Naive B cell (primary cell): Measurements from ENCODE around the gene PCSK2. TPM values are rescaled to one million over a fixed set of nuclear protein-coding genes. Genes with fewer than 3 reads are reported as not detected.

Experiments used
- ATAC-seq, 2 donors: fragments of 150-1000 bp; cut with Tn5 transposase; 2 replicates each; pipeline ENCODE4 v1.10.0; 2021; ENCODE audit warnings: low read depth in 2 of 2, mild to moderate bottlenecking in 2 of 2, moderate library complexity in 2 of 2
- DNase-seq: peaks from one replicate; pipeline ENCODE4 v3.0.0; 2022
- H3K27ac Mint-ChIP-seq, 6 donors: one replicate each; pipeline ENCODE4 v1.8.0; 2020 to 2022; ENCODE audit warnings: mild to moderate bottlenecking in 6 of 6, mixed read lengths in 6 of 6, moderate library complexity in 5 of 6, inconsistent platforms in 2 of 6
- H3K27me3 Mint-ChIP-seq, 3 donors: one replicate each; pipeline ENCODE4 v1.8.0; 2021 to 2022; ENCODE audit warnings: mixed read lengths in 3 of 3, mild to moderate bottlenecking in 1 of 3
- H3K36me3 Mint-ChIP-seq, 2 donors: one replicate each; pipeline ENCODE4 v1.8.0; 2020 to 2022; ENCODE audit warnings: mixed read lengths in 2 of 2, inconsistent platforms in 1 of 2, mild to moderate bottlenecking in 1 of 2
- H3K4me1 Mint-ChIP-seq, 3 donors: one replicate each; pipeline ENCODE4 v1.8.0; 2020 to 2022; ENCODE audit warnings: mixed read lengths in 3 of 3, inconsistent platforms in 1 of 3, mild to moderate bottlenecking in 1 of 3, moderate library complexity in 1 of 3
- H3K4me3 Mint-ChIP-seq, 8 donors: one replicate each; pipeline ENCODE4 v1.8.0; 2020 to 2022; ENCODE audit warnings: mild to moderate bottlenecking in 8 of 8, mixed read lengths in 8 of 8, moderate library complexity in 8 of 8, inconsistent platforms in 2 of 8
- H3K9me3 Mint-ChIP-seq, 7 donors: one replicate each; pipeline ENCODE4 v1.8.0; 2020 to 2022; ENCODE audit warnings: mixed read lengths in 7 of 7, mild to moderate bottlenecking in 5 of 7, inconsistent platforms in 2 of 7, moderate library complexity in 1 of 7
- polyA plus RNA-seq, 6 donors: library from polyadenylated mRNA; unstranded; fragments of 300-500 nt; fragmentation: Illumina TruSeq; gene quantifications; one replicate each; pipeline ENCODE4 v1.2.3, GENCODE V29; 2021; ENCODE audit warnings: low read depth in 6 of 6

Gene PCSK2
- polyA plus RNA-seq, 6 donors from 2014 or later, result not detected

DNA sequence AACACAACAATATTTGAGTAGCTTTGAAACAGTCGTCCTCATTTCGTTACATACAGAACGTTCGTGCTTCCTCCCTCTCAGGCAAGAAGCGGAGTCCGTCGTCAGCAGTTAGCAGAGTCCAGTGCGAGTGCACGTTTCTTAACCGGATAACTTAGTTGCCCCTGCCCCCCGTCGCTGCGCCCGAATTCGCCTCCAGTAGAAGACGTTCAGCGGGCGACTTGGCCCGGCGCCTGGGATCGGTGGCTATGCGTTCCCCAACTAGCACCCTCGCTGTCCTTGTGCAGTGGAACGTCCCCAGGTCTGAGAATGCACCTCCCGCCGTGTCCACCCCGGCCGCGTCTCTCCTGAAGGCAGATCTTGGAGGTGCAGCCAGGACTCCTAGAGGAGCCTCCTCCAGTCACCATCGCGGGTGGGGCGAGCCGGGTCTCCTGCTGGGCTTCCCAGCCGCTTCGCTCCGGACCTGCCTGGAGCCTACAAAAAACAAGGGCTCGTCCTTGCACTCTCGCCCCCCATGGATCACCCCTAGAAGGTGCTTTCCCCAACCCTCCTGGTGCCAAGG, 910 bp upstream of the PCSK2 start:
- Mint-ChIP-seq H3K4me1 (peaks cover 10 to 15% (median 10%) of the 10 kb centered on the region in 3 donors), H3K36me3 (peaks cover 0 to 23% of the 10 kb centered on the region in 2 donors), H3K27ac (no peak overlapping the region), H3K9me3 (peaks cover 0 to 14% (median 11%) of the 10 kb centered on the region in 7 donors), H3K27me3 (peaks cover 44 to 71% (median 64%) of the 10 kb centered on the region in 3 donors), H3K4me3 (peak overlapping the region in 1 of 8 donors; percentile 64)
- ATAC-seq, result no peak
- no peak for DNase-seq

DNA sequence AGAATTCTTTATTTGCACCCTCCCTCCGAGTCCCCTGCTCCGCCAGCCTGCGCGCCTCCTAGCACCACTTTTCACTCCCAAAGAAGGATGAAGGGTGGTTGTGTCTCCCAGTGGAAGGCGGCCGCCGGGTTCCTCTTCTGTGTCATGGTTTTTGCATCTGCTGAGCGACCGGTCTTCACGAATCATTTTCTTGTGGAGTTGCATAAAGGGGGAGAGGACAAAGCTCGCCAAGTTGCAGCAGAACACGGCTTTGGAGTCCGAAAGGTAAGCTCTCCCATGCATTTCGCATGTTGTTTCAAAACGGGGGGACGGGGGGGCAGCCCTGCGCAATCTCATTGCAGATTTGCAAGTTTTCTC, 357 bp downstream of the PCSK2 start:
- Mint-ChIP-seq H3K36me3 (peaks cover 0 to 23% of the 10 kb centered on the region in 2 donors), H3K4me3 (peak overlapping the region in 1 of 8 donors; percentile 54), H3K27ac (no peak overlapping the region), H3K27me3 (peaks cover 44 to 71% (median 64%) of the 10 kb centered on the region in 3 donors), H3K9me3 (peaks cover 0 to 14% (median 12%) of the 10 kb centered on the region in 7 donors), H3K4me1 (peaks cover 10 to 15% (median 10%) of the 10 kb centered on the region in 3 donors)
- DNase-seq (no peak), ATAC-seq (no peak)

- Mint-ChIP-seq H3K27ac (peak overlapping the region in 1 of 6 donors; percentile 11), H3K36me3 (peaks cover 0 to 23% of the 10 kb centered on the region in 2 donors), H3K9me3 (peaks cover 0 to 14% (median 12%) of the 10 kb centered on the region in 7 donors), H3K27me3 (peaks cover 38 to 67% (median 64%) of the 10 kb centered on the region in 3 donors), H3K4me1 (peaks cover 10 to 15% (median 10%) of the 10 kb centered on the region in 3 donors), H3K4me3 (peak overlapping the region in 4 of 8 donors; percentile 24 to 68 (median 60))
- ATAC-seq, result no peak
- no peak for DNase-seq
Measured at GRCh38 chr20:17227669-17228623, 1.1 kb downstream of the PCSK2 start.

DNA sequence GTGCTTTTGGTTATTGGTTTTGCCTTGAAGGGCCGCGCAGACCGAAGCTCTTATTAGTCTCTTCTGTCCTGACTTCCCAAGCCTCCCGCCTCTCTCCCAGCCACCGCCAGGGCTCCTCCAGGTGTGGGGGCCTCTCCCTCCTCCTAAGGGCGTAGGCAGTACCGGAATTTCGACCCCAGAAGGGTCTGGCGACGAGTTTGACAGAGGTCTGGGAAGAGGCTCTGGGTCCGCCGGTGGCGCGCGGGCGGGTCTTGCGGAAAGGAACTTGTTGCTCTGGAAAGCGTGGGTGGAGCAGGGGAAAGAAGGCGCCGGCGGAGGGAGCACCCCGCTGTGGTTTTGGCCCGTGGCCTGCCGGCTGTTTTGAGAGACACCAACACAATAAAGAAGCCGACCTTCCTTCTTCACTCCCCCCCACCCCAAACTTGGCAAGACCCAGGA, 1.8 kb downstream of the PCSK2 start:
- Mint-ChIP-seq H3K27me3 (peaks cover 38 to 61% (median 60%) of the 10 kb centered on the region in 3 donors), H3K36me3 (peaks cover 0 to 23% of the 10 kb centered on the region in 2 donors)
- no peak for ATAC-seq

GRCh38 chr20:17229256-17229655, 2.4 kb downstream of the PCSK2 start:
- peaks cover 41 to 57% (median 56%) of the 10 kb centered on the region in 3 donors for H3K27me3 Mint-ChIP-seq
- H3K36me3 Mint-ChIP-seq, result peaks cover 0 to 23% of the 10 kb centered on the region in 2 donors
- no peak overlapping the region for H3K27ac Mint-ChIP-seq
- no peak overlapping the region for H3K4me3 Mint-ChIP-seq
- no peak for ATAC-seq
- no peak for DNase-seq
- peaks cover 10 to 15% (median 10%) of the 10 kb centered on the region in 3 donors for H3K4me1 Mint-ChIP-seq
- H3K9me3 Mint-ChIP-seq, result peaks cover 0 to 12% (median 4%) of the 10 kb centered on the region in 7 donors

More for the DNA sequence above, 1.8 kb downstream of the PCSK2 start:
- Mint-ChIP-seq H3K4me3 (peak overlapping the region in 1 of 8 donors; percentile 67), H3K9me3 (peaks cover 0 to 12% (median 7%) of the 10 kb centered on the region in 7 donors), H3K4me1 (peaks cover 10 to 15% (median 10%) of the 10 kb centered on the region in 3 donors), H3K27ac (peak overlapping the region in 1 of 6 donors; percentile 11)
- no peak for DNase-seq

DNA sequence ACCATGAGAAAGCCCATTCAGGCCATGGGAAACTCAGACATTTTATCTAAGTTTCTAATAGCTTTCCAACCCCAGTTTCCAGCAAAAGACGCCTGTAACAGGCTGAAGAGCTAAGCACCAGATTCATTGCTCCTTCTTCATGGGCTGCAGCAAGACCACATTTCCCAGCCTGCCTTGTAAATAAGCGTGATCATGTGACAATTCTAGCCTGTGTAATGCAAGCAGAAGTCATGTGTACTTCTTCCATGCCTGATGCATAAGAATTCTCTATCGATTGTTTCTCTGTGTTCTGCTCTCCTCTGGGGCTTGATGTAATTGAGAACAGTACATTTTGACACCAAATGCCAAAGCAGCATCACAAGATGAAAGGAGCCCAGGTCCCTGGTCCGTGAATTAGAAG, 6.8 kb downstream of the PCSK2 start:
- Mint-ChIP-seq H3K27me3 (peaks cover 12 to 16% (median 14%) of the 10 kb centered on the region in 3 donors), H3K9me3 (peaks cover 0 to 15% (median 2%) of the 10 kb centered on the region in 7 donors), H3K4me3 (no peak overlapping the region), H3K36me3 (no peaks in the 10 kb centered on the region), H3K27ac (no peak overlapping the region), H3K4me1 (no peaks in the 10 kb centered on the region)
- DNase-seq (no peak), ATAC-seq (no peak)

DNA sequence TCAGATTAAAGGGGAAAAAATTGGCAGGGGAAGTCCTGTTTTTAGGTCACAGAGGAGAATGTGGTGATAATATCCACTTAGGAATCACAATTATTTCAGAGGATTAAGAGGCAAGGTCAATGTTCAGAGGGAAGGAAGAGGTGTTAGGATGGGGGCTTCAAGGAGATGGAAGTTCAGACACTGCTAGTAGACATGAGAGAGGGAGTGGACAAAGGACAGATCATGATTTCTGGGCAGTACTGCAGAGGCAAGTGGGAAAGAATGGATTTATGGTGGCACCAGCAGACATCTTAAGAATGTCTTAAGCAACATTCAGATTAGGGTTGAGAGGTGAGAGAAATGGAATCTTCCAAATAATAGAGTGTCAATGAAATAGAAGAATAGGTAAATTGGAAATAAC, 9.9 kb downstream of the PCSK2 start:
- DNase-seq (no peak), ATAC-seq (no peak)
- Mint-ChIP-seq H3K36me3 (no peaks in the 10 kb centered on the region), H3K27ac (no peak overlapping the region), H3K9me3 (peaks cover 0 to 17% (median 4%) of the 10 kb centered on the region in 7 donors), H3K4me3 (no peak overlapping the region), H3K27me3 (peaks cover 0 to 4% (median 0%) of the 10 kb centered on the region in 3 donors), H3K4me1 (no peaks in the 10 kb centered on the region)

- Mint-ChIP-seq H3K4me3 (no peak overlapping the region), H3K27me3 (no peaks in the 10 kb centered on the region), H3K27ac (no peak overlapping the region), H3K36me3 (no peaks in the 10 kb centered on the region), H3K9me3 (peaks cover 0 to 3% (median 0%) of the 10 kb centered on the region in 7 donors), H3K4me1 (no peaks in the 10 kb centered on the region)
- no peak for DNase-seq
- no peak for ATAC-seq
Measured at GRCh38 chr20:17248224-17248623, 21.4 kb downstream of the PCSK2 start.

- Mint-ChIP-seq H3K36me3 (no peaks in the 10 kb centered on the region), H3K27me3 (peaks cover 0 to 4% (median 0%) of the 10 kb centered on the region in 3 donors), H3K9me3 (peaks cover 0 to 9% (median 2%) of the 10 kb centered on the region in 7 donors), H3K4me3 (no peak overlapping the region), H3K4me1 (no peaks in the 10 kb centered on the region), H3K27ac (no peak overlapping the region)
- no peak for DNase-seq
- no peak for ATAC-seq
Measured at GRCh38 chr20:17262786-17263185, 35.9 kb downstream of the PCSK2 start.

DNA sequence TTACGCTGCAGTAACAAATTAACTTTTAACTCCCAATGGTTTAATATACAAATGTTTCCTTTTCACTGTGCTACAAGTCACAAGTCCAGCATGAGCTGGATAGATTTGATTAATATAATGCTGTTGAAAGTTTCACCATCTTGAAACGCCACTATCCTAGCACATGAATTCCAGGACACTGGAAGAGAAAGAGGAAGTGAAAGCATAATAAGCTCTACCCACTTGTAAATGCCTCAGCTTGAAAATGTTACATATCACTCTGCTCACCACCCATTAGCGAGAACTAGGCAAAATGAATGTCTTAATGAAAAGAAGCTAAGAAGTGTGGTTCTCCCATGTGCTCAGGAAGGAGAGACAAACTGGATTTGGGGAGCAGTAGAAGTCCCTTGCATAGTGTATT, 46.9 kb downstream of the PCSK2 start:
- peaks cover 0 to 3% (median 0%) of the 10 kb centered on the region in 3 donors for H3K27me3 Mint-ChIP-seq
- H3K36me3 Mint-ChIP-seq, result no peaks in the 10 kb centered on the region
- no peak for ATAC-seq
- no peaks in the 10 kb centered on the region for H3K4me1 Mint-ChIP-seq
- DNase-seq, result no peak
- no peak overlapping the region for H3K27ac Mint-ChIP-seq
- no peak overlapping the region for H3K4me3 Mint-ChIP-seq
- H3K9me3 Mint-ChIP-seq, result peaks cover 0 to 20% (median 1%) of the 10 kb centered on the region in 7 donors

- Mint-ChIP-seq H3K36me3 (no peaks in the 10 kb centered on the region), H3K27me3 (no peaks in the 10 kb centered on the region), H3K9me3 (peaks cover 2 to 28% (median 8%) of the 10 kb centered on the region in 7 donors), H3K27ac (no peak overlapping the region), H3K4me3 (no peak overlapping the region), H3K4me1 (no peaks in the 10 kb centered on the region)
- ATAC-seq, result no peak
- no peak for DNase-seq
Measured at GRCh38 chr20:17276101-17276500, 49.3 kb downstream of the PCSK2 start.

DNA sequence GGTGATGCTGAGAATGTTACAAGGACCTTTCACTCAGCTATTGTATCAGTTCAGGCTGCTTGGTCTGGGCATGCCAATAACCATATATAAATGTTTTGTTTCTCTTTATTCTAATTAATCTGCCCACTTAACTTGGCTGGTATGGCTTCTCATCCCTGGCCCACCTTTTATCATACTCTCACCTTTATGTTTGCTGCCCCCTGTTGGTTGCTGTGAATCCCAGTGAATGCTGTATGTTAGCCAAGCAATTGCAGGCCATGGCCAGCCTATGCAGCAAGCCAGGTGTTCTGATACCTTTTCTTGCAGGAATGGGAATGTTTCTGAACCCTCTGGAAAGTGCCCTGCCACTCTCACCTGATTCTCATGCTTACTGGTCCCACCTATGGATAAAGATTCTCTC, 54.6 kb downstream of the PCSK2 start:
- no peaks in the 10 kb centered on the region for H3K4me1 Mint-ChIP-seq
- no peak for ATAC-seq
- peaks cover 2 to 18% (median 8%) of the 10 kb centered on the region in 7 donors for H3K9me3 Mint-ChIP-seq
- peaks cover 0 to 4% (median 0%) of the 10 kb centered on the region in 3 donors for H3K27me3 Mint-ChIP-seq
- H3K27ac Mint-ChIP-seq, result no peak overlapping the region
- no peaks in the 10 kb centered on the region for H3K36me3 Mint-ChIP-seq
- DNase-seq, result no peak
- no peak overlapping the region for H3K4me3 Mint-ChIP-seq

DNA sequence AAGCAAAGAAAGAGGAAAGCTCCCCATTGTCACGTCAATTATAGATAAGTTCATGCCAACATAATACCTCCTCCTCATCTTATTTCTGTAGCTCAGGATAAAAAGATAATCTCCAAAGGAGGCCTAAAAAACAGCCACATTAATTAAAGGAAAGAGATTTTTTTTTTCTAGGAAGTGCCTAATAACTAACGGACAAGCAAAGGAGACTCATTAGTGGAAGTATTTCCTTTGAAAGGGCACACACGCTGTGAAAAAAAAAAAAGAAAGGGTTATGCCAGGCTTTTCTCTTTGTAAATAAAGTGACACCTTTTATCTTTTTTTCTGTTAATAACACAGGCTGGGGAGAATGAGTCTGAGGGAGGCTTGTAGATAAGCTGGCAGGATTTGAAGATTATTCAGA, 55.7 kb downstream of the PCSK2 start:
- ATAC-seq (no peak), DNase-seq (no peak)
- no peak overlapping the region for H3K4me3 Mint-ChIP-seq
- no peaks in the 10 kb centered on the region for H3K4me1 Mint-ChIP-seq
- no peaks in the 10 kb centered on the region for H3K36me3 Mint-ChIP-seq
- no peak overlapping the region for H3K27ac Mint-ChIP-seq
- peaks cover 2 to 18% (median 7%) of the 10 kb centered on the region in 7 donors for H3K9me3 Mint-ChIP-seq
- peaks cover 0 to 4% (median 0%) of the 10 kb centered on the region in 3 donors for H3K27me3 Mint-ChIP-seq
